D721Med (cell line): ENCODE results near the gene STX4.

Source experiments
- DNase-seq: peaks from one replicate; pipeline ENCODE4 v3.0.0; 2011; ENCODE audit warnings: low spot score; ENCODE audit not compliant: insufficient read length
- FAIRE-seq: peaks from 2 replicates; lab custom pipeline; 2011; peaks lifted over from hg19 to GRCh38; lab: Jason Lieb, UNC
- TF ChIP-seq, protein P1 (sequence below): IDR thresholded peaks from 2 replicates; pipeline ENCODE4 v1.5.1; 2012; ENCODE audit warnings: mild to moderate bottlenecking, control low read depth; ENCODE audit not compliant: insufficient read depth; ENCODE audit errors: missing control alignments

STX4 gene

DNA sequence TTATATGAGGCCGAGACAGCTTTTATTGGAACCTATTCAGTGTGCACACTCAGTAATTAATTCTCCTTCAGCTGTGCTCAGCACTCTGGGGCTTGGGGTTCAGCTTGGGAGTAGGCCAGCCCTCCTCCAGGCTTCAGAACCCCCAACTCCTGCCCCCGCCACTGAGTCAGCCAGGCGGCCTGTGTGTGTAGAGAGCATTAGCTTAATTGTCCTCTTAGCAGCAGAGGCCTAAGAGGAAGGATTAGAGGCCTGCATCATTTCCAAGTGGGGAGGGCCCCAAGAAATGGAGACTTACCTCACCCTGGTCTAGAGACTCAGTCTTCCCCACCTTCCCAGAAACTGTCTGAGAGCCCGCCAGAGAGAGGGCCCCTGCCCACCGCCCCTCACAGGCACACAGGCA lies 54.6 kb downstream of the STX4 start:
- TF ChIP-seq, protein P1, sequence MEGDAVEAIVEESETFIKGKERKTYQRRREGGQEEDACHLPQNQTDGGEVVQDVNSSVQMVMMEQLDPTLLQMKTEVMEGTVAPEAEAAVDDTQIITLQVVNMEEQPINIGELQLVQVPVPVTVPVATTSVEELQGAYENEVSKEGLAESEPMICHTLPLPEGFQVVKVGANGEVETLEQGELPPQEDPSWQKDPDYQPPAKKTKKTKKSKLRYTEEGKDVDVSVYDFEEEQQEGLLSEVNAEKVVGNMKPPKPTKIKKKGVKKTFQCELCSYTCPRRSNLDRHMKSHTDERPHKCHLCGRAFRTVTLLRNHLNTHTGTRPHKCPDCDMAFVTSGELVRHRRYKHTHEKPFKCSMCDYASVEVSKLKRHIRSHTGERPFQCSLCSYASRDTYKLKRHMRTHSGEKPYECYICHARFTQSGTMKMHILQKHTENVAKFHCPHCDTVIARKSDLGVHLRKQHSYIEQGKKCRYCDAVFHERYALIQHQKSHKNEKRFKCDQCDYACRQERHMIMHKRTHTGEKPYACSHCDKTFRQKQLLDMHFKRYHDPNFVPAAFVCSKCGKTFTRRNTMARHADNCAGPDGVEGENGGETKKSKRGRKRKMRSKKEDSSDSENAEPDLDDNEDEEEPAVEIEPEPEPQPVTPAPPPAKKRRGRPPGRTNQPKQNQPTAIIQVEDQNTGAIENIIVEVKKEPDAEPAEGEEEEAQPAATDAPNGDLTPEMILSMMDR, result no peak
- FAIRE-seq (no peak), DNase-seq (peak; percentile 79)

- DNase-seq (no peak), FAIRE-seq (no peak)
- TF ChIP-seq, protein P1, result no peak
Observed at GRCh38 chr16:31088459-31089183, 55.3 kb downstream of the STX4 start, which contains the start of gene PRSS53. TSS of gene PRSS53 (minus strand) at chr16:31088943. CDS start at chr16:31088809, 134 bp downstream.

DNA sequence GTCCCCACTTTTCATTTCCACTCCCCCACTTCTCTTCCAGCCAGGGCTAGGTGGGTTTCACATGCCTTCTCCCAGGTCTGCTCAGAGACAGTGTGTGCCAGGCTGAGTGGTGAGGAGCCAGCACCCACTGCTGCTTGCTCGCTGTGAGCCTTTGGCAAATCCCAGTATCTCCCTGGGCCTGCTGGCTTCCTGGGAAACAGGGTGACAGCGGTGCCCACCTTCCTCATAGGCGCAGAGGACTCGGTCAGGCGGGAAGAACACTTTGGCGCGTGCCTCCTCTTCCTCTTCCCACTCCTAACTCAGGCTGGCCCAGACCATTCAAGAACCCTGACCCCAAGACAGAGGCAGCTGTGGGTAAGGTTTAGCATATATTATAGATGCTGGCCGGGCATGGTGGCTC lies 55.8 kb downstream of the STX4 start:
- FAIRE-seq (no peak), DNase-seq (no peak)
- TF ChIP-seq, protein P1, result no peak
